ENCODE measurements around the gene OCIAD1.
"Not testable (repeated sequence)": the region's sequence is repeated elsewhere in the genome, so short reads cannot be mapped to it uniquely, and the experiment has no call there.

OCIAD1 gene

DNA sequence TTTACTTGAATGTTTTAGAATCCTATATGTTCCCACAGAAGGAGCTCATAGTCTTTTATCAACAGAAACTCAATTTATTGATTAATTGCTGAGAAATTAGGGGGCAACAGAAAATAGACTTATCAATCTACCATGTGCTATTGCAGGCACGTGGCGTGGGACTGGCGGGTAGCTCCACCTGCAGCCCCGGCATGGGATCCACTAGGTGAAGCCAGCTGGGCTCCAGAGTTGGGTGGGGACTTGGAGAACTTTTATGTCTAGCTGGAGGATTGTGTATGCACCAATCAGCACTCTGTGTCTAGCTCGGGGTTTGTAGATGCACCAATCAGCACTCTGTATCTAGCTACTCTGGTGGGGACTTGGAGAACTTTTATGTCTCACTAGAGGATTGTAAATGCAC, 3.3 kb upstream of the OCIAD1 start:
- no peak for DNase-seq

DNA sequence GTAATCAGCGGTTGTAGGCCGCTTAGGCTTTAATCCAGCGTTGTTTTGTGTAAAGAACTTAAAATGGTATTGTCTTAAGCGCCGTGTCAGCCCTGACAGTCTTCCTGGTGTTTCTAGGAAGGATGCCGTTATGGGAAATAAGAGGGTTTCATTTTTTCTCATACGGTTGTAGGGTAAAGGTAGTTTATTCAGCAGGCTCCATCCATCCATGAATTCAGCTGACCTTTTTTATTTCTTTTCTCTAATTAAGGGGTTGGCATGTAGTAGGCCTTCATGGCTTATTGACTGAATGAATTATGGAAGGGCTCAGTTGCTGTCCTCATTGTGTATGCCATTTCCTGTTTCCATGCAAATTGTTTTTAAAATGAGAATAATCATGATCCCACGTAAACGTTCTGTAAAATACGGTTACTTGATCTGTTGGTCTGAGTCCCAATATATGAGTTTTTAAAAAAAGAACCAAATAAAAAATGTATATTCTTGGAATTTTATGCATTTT, 693 bp downstream of the OCIAD1 start:
- DNase-seq: no peak

DNA sequence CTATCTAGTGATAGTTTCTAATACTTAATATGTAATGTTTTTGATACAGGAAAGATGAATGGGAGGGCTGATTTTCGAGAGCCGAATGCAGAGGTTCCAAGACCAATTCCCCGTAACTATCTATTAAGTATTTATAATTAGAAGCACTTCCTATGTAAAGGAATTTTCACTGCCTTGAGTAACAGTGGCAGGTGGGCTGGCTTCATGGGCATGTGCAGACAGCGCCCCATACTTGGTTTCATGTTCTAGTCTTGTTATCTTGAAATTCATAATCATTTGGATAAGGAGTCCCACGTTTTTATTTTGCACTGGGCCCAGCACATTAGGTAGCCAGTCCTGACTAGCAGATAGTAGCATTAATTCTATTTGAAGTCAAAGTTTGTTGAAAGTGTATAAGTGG, 1.7 kb downstream of the OCIAD1 start:
- DNase-seq: no peak

DNA sequence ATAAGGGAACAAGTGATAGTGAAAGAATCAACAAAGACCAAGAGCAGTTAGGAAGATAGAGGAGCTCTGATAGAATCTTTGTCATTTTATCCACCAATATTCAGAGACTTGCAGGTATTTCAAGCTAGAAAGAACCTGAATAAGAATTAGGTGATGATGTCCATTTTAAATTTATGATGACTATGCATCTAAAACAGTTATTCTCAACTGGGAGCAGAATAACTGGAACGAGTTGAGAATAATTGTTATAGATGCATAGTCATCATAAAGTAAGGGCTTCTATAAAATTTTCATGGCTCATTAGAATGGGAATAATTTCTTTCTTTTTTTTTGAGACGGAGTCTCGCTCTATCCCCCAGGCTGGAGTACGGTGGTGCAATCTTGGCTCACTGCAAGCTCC, 5.8 kb downstream of the OCIAD1 start:
- no peak for DNase-seq

DNA sequence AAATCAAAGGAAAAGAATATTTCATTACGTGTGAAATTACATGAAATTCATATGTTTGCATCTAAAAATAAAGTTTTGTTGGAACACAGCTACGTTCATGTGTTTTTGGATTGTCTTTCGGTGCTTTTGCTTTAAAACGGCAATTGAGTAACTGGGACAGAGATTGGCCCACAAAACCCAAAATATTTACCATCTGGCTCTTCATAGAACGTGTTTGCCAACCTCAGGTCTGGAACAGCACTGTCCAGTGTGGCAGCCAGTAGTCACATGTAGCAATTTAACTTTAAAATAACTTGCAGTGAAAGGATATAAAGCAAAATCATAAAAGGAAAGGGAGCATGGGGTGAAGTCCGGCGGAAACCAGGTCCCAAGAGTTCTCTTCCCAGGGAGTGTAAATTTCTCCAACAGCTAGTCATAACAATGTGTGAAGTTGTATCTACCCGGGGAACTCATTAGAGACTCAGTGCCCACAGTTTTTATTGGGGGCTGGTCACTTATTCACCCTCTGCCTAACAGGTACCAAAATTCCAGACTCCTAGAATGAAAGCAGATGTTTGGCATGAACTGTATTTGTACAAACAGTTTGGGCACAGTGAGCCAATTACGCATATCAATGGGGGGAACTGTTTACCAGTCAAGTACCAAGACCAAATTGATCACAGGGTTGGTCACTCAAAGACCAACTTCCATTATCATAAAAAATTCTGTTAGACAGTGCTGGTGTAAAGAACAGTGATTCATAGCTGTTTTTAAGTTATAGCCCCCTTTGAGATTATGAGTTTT, 10.3 kb downstream of the OCIAD1 start:
- DNase-seq: no peak

DNA sequence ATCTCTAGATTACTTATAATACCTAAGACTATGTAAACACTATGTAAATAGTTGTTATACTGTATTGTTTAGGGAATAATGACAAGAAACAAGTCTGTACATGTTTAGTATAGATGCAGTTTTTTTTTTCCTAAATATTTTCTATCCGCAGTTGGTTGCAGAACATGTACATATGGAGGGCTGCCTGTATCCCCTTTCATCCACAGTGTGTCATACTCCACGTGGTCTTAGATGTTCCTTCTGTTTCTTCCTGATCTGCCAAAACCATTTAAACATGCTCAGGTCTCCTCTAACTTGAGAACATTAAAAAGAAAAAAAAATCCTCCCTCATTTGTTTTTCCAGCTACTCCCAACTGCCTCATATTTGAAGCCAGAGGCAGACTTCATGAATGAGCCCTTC, 14.0 kb downstream of the OCIAD1 start:
- no peak for DNase-seq

DNA sequence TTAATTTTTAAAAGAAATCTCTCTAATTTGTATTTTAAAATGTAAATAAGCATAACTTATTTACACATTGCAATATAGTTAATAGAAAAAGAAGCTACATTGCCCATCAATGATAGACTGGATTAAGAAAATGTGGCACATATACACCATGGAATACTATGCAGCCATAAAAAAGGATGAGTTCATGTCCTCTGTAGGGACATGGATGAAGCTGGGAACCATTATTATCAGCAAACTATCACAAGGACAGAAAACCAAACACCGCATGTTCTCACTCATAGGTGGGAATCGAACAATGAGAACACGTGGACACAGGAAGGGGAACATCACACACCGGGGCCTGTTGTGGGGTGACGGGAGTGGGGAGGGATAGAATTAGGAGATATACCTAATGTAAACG, 17.9 kb downstream of the OCIAD1 start:
- DNase-seq: not testable (repeated sequence)

DNA sequence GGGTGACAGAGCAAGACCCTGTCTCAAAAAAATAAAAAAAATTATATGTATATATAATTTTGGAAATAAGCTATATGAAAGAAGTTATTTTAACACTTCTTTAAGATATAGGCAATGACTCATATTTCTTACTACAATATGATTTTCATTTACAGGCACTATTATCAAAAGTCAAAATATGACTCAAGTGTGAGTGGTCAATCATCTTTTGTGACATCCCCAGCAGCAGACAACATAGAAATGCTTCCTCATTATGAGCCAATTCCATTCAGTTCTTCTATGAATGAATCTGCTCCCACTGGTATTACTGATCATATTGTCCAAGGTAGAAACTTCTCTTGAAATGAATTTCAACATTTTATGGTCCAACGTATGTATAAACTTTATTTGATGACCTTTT, 20.8 kb downstream of the OCIAD1 start:
- no peak for DNase-seq

DNA sequence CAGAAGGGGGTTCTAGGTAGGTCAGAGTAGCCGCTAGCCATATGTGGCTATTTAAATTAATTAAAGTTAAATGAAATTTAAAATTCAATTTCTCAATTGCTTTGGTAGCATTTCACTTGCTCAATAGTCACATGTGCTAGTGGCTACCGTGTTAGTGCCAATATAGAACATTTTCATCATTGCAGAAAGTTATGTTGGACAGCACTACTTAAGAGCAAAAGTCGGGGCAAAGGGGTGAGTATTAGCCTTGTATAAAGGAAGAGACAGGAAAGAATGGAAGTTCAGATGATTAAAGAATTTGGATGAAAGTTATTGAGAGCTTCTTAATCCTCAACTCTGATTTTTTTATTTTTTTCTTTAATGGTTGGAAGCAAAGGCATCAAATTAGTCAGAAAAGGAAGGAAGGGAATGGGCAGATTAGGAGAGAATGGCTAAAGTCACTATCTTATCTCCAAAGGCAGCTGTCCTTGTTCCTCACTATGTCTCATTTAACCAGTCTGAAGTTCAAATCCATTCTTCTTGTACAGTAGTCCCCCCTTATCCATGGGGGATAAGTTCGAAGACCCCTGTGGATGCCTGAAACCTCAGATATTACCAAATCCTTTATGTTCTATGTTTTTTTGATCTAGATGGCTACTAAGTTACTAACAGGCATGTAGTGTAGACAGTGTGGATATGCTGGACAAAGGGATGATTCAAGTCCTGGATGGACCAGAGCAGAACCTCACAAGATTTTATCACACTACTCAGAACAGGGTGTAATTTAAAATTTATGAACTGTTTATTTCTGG, 22.9 kb downstream of the OCIAD1 start:
- DNase-seq: no peak

DNA sequence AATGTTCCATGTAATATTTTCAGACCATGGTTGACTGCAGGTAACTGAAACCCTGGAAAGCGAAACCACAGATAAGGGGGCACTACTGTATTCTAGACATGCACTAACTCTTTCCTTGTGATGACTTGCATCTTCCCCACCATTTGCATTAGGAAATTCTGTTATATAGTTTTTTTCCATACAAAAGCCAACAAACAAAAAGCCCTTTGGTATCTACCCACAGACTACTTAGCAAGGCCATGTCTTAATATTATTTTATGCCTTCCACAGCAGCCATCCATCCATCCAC, 23.5 kb downstream of the OCIAD1 start:
- DNase-seq: no peak

DNA sequence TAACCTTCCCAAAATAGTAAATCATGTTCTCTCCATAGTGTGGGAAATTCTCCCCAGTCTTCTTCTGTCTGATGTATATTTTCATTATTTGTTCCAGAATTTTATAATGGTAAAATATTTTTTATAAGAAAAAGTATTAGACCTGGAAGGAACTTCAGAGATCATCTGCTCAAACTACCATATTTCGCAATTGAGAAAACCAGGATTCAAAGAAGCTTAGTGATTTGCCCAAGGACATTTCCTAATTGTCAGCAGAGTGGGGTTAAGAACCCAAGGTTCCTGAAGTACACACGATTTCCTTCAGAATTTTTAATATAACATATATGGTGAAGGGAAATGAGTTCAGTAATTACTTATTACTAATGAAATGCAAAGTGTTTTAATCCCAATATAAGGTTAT, 24.1 kb downstream of the OCIAD1 start:
- no peak for DNase-seq

DNA sequence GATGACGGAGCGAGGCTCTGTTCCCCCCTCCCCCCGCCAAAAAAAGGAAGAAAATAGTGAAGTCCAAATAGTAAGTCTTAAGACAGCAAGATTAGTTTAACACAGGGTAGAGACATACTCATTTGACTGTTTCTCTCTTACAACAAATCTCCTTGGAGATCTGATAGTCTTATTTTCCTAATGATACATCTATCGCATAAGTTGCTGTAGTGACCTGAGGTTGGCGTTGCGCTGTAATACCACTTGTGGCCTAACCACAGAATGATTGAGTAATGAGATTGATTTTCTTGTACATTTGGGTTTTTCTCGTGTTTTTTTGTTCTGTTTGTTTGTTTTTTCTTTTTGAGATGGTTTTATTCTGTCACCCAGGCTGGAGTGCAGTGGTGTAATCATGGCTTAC, 27.2 kb downstream of the OCIAD1 start:
- DNase-seq: no peak

DNA sequence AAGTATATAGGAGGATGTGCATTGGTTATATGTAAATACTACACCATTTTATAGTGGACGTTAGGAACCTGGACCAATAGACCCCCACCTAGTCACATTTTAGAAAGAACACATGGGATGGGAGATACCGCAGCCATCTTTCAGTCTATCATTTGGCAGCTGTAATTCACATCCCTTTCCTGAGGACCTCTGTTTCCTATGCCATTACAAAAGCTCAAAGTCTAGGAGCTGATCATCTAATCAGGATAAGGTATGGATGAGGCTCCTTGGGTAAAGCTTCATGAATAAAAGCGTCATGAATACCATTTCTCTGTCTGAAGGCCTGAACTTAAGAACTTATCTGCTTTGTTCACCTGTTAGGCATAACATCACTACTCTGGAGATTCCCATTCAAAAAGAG, 31.1 kb downstream of the OCIAD1 start:
- DNase-seq: no peak

DNA sequence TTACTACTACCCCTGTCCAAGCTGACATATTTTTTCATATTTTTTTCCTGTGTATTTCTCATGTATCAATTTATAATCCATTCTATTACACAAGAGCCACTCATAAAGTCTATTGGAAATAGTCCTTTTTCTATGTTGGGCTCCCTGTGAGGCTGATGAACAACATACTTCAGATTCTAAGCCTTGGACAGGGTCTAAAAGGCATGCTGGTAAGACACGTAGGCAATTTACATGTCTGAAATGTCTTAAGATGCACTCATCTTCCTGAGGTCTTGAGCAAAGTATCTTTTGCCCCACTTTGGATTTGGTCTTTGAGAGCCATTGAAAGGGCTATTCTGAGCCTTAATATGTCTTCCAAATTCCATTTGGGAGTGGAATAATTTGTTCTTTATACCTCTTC, 31.8 kb downstream of the OCIAD1 start:
- DNase-seq: no peak

DNA sequence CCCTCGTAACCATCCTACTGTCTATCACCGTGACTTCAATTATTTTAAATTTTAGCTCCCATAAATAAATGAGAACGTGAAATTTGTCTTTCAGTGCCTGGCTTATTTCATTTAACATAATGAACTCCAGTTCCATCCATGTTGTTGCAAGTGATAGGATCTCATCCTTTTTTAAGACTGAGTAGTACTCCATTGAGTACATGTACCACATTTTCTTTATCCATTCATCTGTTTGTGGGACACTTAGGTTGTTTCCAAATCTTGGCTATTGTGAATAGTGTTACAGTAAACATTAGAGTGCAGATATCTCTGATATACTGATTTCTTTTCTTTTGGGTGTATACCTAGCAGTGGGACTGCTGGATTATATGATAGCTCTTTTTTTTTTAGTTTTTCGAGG, 32.8 kb downstream of the OCIAD1 start:
- DNase-seq: no peak

DNA sequence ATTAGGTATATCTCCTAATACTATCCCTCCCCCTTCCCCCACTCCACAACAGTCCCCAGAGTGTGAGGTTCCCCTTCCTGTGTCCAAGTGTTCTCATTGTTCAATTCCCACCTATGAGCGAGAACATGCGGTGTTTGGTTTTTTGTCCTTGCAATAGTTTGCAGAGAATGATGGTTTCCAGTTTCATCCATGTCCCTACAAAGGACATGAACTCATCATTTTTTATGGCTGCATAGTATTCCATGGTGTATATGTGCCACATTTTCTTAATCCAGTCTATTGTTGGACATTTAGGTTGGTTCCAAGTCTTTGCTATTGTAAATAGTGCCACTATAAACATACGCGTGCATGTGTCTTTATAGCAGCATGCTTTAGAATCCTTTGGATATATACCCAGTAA, 33.8 kb downstream of the OCIAD1 start:
- DNase-seq: not testable (repeated sequence)

DNA sequence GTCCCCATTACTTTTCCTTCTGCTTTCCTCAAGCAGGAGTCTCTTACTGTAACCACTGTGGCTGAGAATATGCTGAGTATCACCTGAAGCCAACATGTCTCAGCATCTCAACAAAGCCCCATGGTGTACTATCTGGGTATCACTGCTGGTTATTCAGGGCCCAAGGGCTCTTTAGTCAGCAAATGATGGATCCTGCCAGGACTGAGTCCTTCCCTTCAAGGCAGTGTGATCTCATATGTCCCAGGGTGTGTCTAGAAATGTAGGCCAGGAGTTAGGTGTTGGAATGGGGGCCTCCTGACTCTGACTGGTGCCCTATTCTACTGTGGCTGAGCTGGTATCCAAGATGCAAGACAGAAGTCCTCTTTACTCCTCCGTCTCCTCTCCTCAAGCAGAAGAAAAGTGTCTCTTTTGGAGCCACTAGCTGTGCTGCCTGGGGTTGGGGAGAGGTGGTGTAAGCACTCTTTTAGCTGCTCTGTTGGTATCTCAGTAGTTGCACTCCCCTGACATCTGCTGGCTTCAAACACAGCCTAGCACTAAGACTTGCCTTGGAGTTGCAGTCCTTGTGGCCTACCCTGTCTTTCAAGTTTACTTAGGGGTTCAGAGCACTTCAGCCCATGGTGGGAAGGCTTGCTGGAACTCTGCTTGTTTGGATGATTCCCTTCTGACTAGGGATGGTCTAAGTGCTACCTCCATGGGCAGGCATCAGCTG, 47.1 kb downstream of the OCIAD1 start:
- DNase-seq: no peak

DNA sequence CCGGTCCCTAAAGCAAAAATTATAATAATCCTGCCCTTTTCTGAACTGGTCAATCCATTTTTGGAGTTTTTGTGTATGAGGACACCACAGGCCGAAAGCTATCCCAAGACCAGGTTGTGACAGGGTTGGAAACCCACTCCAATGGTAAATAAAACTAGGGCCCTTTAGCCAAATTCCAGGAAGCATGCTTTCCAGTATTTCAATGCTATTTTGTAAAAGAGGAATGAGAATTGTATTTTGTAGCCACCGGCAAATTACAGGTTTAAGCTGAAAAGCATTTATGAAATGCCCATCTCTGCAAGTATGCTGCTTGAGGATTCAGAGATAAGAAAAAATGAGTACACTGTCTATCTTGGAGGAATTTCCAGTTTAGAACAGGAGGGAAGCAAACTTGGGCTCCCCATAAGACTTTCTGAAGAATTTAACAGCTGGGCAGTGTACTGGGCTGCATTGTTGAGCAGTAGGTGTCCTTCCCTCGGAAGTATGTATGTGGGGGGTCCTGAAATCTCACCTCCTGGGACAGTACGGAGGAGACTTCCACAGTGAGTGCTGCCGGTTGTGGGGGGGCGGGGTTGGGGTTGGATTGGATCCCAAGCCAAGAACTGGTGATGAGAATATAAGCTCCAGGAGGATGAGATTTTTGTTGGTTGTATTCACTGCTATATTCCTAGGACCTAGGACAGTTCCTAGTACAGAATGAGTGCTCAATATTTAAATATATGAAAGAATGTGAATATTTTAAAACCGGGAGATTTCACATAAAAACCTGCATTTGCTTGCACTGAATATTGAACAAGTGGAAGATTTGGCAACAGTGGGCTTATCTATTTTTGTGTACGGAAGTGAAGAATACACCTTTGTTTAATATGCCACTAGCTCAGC, 48.9 kb downstream of the OCIAD1 start:
- no peak for DNase-seq

DNA sequence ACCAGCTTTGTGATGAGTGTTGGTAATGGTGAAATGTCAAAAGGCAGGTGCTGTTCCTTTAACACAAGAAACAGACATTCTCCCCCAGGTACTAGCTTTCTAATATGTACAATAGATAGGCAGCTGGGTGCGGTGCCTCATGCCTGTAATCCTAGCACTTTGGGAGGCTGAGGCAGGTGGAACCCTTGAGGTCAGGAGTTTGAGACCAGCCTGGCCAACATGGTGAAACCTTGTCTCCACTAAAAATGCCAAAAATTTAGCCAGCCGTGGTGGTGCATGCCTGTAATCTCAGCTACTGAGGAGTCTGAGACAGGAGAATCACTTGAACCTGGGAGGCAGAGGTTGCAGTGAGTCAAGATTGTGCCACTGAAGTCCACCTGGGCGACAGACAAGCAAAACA, 50.8 kb downstream of the OCIAD1 start:
- DNase-seq: not testable (repeated sequence)

DNA sequence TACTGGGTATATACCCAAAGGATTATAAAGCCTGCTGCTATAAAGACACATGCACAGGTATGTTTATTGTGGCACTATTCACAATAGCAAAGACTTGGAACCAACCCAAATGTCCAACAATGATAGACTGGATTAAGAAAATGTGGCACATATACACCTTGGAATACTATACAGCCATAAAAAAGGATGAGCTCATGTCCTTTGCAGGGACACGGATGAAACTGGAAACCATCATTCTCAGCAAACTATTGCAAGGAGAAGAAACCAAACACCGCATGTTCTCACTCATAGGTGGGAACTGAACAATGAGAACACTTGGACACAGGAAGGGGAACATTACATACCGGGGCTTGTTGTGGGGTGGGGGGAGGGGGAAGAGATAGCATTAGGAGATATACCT, 58.9 kb downstream of the OCIAD1 start:
- DNase-seq: not testable (repeated sequence)

DNA sequence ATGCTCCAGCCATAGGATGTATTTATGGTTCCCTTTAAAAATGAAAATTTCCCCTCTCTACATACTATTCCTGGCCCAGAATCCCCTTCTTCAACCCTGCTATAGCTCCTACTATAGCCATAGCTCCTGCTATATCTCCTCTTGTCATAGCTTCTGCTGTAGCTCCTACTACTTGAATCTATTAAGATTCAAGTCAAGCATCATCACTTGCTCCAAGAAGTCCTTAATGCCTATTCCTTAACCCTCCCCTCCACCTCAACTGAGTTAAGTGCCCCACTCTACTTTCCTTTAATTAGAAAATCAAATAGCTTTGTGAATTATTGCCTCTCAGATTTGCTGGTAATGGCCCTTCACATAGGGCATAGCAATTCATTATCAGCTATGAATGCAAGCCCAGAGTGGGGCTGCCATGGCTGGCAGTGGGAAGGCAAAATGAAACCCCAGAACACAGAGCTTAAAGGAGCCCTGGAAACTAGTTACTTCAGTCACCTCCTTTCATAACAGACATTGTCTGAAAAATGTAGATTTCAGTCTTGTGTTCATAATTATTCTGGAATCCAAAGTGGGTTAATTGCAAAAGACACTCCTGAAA, 60.2 kb downstream of the OCIAD1 start:
- no peak for DNase-seq

DNA sequence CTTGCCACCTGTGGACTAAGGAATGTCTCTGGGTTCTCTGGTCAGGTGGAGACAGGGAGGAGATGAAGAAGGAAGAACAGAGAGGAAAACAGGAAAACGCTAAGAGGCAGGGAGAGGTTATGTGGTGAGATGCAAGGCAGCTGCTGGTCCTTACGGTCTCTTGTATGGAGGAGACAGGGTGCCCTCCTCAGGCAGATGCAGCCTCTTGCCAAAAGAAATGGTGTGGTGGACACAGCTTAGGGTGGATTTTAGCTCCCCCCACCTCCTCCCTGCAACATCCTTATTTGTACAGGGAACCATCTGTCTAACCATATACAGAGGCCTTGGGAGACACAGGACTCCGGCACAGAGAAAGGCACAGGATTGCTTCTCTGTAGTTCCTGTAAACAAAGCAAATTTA, 66.0 kb downstream of the OCIAD1 start:
- DNase-seq: no peak

Measured in stimulated activated CD4-positive, alpha-beta T cell treated with anti-CD3 and anti-CD28 coated beads, Interleukin-4, amount 100 ng/mL, for 24 hours (primary cell).